GM19239 (cell line): ENCODE measurements around the gene VPS26C.
"Not testable (repeated sequence)": the region's sequence is repeated elsewhere in the genome, so short reads cannot be mapped to it uniquely, and the experiment has no call there.

Experiments
- DNase-seq: peaks from one replicate; pipeline ENCODE4 v3.0.0; 2011; ENCODE audit warnings: low spot score; ENCODE audit not compliant: insufficient read length
- FAIRE-seq: peaks from 2 replicates; lab custom pipeline; 2011; peaks lifted over from hg19 to GRCh38; lab: Jason Lieb, UNC

The VPS26C gene

GRCh38 chr21:37232274-37233018 is 34.7 kb downstream of the VPS26C start:
- DNase-seq (peak; percentile 67), FAIRE-seq (peak; percentile 80)

- FAIRE-seq (no peak), DNase-seq (no peak)
Observed at GRCh38 chr21:37231671-37232070, 35.5 kb downstream of the VPS26C start.

- no peak for DNase-seq
Observed at GRCh38 chr21:37231249-37231645, 35.9 kb downstream of the VPS26C start.

GRCh38 chr21:37230632-37231248 is 36.4 kb downstream of the VPS26C start:
- DNase-seq = no peak
- no peak for FAIRE-seq

More at GRCh38 chr21:37231249-37231645, 35.9 kb downstream of the VPS26C start:
- no peak for FAIRE-seq

GRCh38 chr21:37228003-37228400 is 39.1 kb downstream of the VPS26C start:
- no peak for FAIRE-seq
- DNase-seq = no peak

GRCh38 chr21:37227071-37228002 is 39.8 kb downstream of the VPS26C start:
- FAIRE-seq (no peak), DNase-seq (no peak)

- DNase-seq (no peak), FAIRE-seq (no peak)
Observed at GRCh38 chr21:37226041-37226920, 40.9 kb downstream of the VPS26C start.

GRCh38 chr21:37224861-37225839 is 42.0 kb downstream of the VPS26C start:
- no peak for DNase-seq
- peak; percentile 35 for FAIRE-seq

- no peak for FAIRE-seq
Observed at GRCh38 chr21:37223804-37224345, 43.3 kb downstream of the VPS26C start.

GRCh38 chr21:37222248-37222647 is 44.9 kb downstream of the VPS26C start:
- not testable (repeated sequence) for FAIRE-seq, DNase-seq

More at GRCh38 chr21:37223804-37224345, 43.3 kb downstream of the VPS26C start:
- no peak for DNase-seq

GRCh38 chr21:37220981-37221664 is 46.0 kb downstream of the VPS26C start:
- FAIRE-seq = peak; percentile 96
- DNase-seq = peak; percentile 82

- peak; percentile 77 for FAIRE-seq
- no peak for DNase-seq
Observed at GRCh38 chr21:37220433-37220980, 46.6 kb downstream of the VPS26C start.

- no peak for FAIRE-seq
- no peak for DNase-seq
Observed at GRCh38 chr21:37219761-37220432, 47.2 kb downstream of the VPS26C start.

- no peak for FAIRE-seq
- DNase-seq = no peak
Observed at GRCh38 chr21:37214952-37215351, 52.2 kb downstream of the VPS26C start.

- no peak for FAIRE-seq
- DNase-seq = no peak
Observed at GRCh38 chr21:37210799-37211198, 56.3 kb downstream of the VPS26C start.

GRCh38 chr21:37210130-37210529 is 57.0 kb downstream of the VPS26C start:
- no peak for DNase-seq
- FAIRE-seq = no peak

GRCh38 chr21:37208741-37209225 is 58.4 kb downstream of the VPS26C start:
- FAIRE-seq = no peak
- no peak for DNase-seq
